HUES48 (cell line): Measurements from ENCODE around the gene TPD52L1.

Experiments used
- H3K27ac ChIP-seq: one replicate; pipeline ENCODE4 v1.7.0; 2013; ENCODE audit warnings: low read depth, low read length, inconsistent platforms
- H3K27me3 ChIP-seq: 2 replicates; pipeline ENCODE4 v1.6.1; 2013; ENCODE audit warnings: mild to moderate bottlenecking, low read length; ENCODE audit not compliant: control insufficient read depth, insufficient read depth
- H3K36me3 ChIP-seq: 2 replicates; pipeline ENCODE4 v1.6.1; 2013; ENCODE audit warnings: low read length; ENCODE audit not compliant: control insufficient read depth, insufficient read depth
- H3K4me1 ChIP-seq: 2 replicates; pipeline ENCODE4 v1.6.1; 2013; ENCODE audit warnings: mild to moderate bottlenecking, low read length; ENCODE audit not compliant: control insufficient read depth, insufficient read depth
- H3K4me3 ChIP-seq: 2 replicates; pipeline ENCODE4 v1.5.1; 2013; ENCODE audit warnings: mild to moderate bottlenecking, low read depth, low read length
- H3K9ac ChIP-seq: 2 replicates; pipeline ENCODE4 v1.6.1; 2013; ENCODE audit warnings: mild to moderate bottlenecking, low read depth, low read length, moderate library complexity
- H3K9me3 ChIP-seq: 2 replicates; pipeline ENCODE4 v1.6.1; 2013; ENCODE audit warnings: low read length; ENCODE audit not compliant: control insufficient read depth, insufficient read depth

Gene TPD52L1

DNA sequence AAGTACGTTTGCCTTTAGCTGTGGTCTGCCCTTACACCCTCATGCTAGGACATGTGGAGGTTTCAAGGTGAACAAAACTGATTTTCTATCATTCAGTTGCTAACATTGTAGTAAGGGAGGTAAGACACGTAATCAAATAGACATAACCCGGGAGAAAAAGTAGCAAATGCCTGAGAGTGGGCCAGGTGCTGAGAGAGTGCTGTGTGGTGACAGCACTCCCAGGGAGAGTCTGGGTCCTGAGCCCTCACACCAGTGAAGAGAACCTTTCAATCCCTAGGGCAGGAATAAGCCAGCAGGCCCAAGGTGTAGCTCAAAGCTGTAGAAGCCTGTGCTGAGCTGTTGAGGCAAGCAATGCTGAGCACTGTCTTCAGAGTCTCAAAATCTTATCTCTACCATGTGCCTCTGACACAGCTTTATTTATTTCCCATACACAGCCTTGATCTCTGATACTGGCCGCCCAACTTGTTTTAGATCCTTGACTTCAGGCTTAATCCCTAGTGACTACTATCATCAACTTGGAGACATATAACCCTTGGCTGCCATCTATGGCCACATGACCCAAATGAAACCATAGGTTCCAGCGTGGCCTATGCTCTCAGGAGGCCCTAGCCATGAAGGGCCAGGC, 55.2 kb downstream of the TPD52L1 start:
- Histone ChIP-seq H3K4me3 (no peak overlapping the region), H3K9ac (no peak overlapping the region), H3K27ac (no peak overlapping the region), H3K27me3 (no peaks in the 10 kb centered on the region), H3K9me3 (no peaks in the 10 kb centered on the region), H3K4me1 (peaks cover 1% of the 10 kb centered on the region; the same call in 1 of the 2 replicates), H3K36me3 (no peaks in the 10 kb centered on the region)

DNA sequence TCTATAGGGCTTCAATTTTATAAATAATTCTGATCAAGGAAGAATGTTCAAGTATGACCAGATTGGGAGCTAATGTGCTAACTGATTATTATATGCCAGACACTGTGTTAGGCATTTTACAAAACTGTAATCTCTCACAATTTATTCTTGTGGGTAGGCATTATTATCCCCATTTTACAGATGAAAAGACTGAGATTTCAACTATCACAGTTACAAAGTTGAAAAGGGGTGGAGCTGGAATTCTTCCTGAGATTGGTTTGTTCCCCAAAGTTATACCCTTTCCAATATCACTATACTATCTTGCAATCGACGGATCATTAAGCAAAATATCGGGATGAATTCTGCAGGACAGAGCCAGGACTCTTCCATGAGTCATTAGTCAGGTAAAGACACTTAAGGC, 57.1 kb downstream of the TPD52L1 start:
- Histone ChIP-seq H3K27me3 (no peaks in the 10 kb centered on the region), H3K36me3 (no peaks in the 10 kb centered on the region), H3K4me3 (no peak overlapping the region), H3K9me3 (no peaks in the 10 kb centered on the region), H3K27ac (no peak overlapping the region), H3K9ac (no peak overlapping the region), H3K4me1 (no peaks in the 10 kb centered on the region)

DNA sequence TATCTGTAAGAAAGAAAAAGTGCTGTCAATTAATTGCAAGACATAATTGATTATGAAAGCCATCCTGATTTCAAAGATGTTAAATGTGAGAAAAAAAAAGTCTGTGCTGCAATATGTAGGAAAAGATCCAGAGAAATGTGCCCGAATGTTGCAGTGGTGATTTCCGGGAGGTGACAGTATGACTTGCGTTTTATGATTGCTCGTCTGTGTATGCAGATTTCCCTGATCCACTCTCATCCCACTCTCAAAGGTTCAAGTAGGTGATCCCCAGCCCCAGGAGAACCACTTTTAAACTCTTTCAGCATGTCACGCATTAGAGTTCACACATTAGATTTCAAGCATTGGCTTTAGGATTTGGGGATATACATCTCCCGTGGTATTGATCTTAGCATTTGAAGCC, 57.8 kb downstream of the TPD52L1 start:
- Histone ChIP-seq H3K9ac (no peak overlapping the region), H3K4me3 (no peak overlapping the region), H3K4me1 (no peaks in the 10 kb centered on the region), H3K27ac (no peak overlapping the region), H3K36me3 (no peaks in the 10 kb centered on the region), H3K27me3 (no peaks in the 10 kb centered on the region), H3K9me3 (no peaks in the 10 kb centered on the region)

DNA sequence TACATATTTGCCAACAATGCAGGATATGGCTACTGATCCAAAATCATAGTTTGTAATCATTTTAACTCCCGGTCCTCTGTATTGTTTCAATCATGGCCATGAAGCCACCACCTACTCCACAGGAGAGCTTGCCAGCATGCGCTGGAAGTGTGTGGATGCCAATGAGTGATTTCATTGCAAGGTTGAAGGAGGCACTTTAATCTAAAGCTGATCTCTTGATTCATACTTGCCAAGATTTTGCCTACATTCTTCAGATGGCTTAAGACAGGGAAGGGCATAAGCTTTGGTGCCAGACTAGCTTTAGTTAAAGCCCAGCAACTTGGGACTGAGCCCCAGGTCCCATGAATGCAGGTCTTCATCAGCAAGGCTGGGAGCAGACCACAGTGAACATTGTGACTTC, 58.8 kb downstream of the TPD52L1 start:
- no peaks in the 10 kb centered on the region for H3K36me3 ChIP-seq
- H3K4me1 ChIP-seq, result no peaks in the 10 kb centered on the region

DNA sequence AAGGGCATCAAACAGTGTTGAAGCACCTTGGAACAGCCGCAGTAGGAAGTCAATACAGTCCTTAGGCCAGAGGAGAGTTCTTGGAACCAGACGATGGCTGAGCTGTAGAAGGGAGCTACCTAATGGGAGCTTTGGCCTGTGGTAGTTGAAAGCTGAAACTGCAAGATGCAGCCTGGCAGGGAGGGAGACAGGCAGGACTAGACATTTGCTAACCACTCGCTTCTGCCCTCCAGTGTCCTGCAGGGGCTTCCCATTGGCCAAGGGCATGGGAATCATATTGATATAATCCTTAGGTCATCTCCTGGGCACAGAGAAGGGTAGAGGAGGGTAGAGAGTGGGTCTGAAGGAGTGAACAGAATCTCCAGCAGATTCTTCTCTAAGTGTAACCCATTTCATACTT, 60.4 kb downstream of the TPD52L1 start:
- Histone ChIP-seq H3K27me3 (no peaks in the 10 kb centered on the region), H3K4me1 (no peaks in the 10 kb centered on the region), H3K9me3 (no peaks in the 10 kb centered on the region), H3K36me3 (no peaks in the 10 kb centered on the region), H3K4me3 (no peak overlapping the region), H3K9ac (no peak overlapping the region), H3K27ac (no peak overlapping the region)

More for the DNA sequence above, 58.8 kb downstream of the TPD52L1 start:
- Histone ChIP-seq H3K27me3 (no peaks in the 10 kb centered on the region), H3K27ac (no peak overlapping the region), H3K9ac (no peak overlapping the region), H3K4me3 (no peak overlapping the region), H3K9me3 (no peaks in the 10 kb centered on the region)

DNA sequence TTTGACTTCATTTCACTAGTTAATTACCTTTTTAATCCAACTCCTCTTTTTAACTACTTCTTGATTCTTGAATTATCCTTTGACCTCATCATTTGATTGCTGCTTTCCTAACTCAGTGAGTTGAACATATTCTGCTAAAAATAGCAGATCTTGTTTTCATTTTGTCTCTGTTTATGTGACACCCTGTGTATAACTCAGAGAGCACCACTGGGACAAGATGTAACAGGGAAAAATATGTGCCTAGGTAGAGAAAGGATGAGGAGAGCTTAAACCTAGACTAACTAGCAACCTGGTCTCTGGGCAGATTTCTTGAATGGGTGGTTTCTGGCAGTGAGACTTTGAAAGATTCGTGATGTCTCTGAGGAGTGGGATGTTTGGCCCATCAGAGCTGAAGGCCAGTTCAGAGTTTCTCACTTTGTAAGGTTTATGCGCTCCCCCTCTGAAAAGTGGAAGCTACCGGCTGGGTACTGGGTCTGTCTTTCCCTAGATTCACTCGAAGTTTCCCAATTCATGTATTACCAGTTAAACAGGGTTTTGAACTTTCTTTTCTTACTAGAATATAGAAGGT, 61.8 kb downstream of the TPD52L1 start:
- H3K9ac ChIP-seq, result no peak overlapping the region
- H3K36me3 ChIP-seq, result no peaks in the 10 kb centered on the region
- no peaks in the 10 kb centered on the region for H3K27me3 ChIP-seq
- H3K27ac ChIP-seq, result no peak overlapping the region
- 0 out of 2 replicates have a peak, but pooled peaks cover 4% of the 10 kb centered on the region for H3K4me1 ChIP-seq
- H3K4me3 ChIP-seq, result no peak overlapping the region
- no peaks in the 10 kb centered on the region for H3K9me3 ChIP-seq

DNA sequence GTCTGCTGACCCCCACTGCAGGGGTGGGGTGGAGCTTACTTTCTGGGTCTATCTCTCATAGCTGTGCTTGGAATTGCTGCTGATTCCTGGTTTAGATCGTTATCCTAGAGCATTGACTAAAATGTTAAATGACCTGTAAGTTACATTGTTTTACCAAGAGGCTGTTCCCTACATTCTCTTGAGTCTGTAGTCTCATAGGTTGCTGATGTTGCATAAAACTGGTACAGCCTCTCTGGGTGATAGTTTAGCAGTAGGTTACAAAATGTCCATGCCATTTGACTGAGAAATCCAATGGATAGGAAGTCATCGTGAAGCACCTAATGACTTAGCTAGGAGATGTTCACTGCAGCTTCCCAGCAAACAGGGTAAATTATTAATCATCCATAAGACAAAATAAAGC, 62.4 kb downstream of the TPD52L1 start:
- Histone ChIP-seq H3K9ac (no peak overlapping the region), H3K27me3 (no peaks in the 10 kb centered on the region), H3K4me3 (no peak overlapping the region), H3K27ac (no peak overlapping the region), H3K4me1 (0 out of 2 replicates have a peak, but pooled peaks cover 4% of the 10 kb centered on the region), H3K36me3 (no peaks in the 10 kb centered on the region), H3K9me3 (no peaks in the 10 kb centered on the region)

DNA sequence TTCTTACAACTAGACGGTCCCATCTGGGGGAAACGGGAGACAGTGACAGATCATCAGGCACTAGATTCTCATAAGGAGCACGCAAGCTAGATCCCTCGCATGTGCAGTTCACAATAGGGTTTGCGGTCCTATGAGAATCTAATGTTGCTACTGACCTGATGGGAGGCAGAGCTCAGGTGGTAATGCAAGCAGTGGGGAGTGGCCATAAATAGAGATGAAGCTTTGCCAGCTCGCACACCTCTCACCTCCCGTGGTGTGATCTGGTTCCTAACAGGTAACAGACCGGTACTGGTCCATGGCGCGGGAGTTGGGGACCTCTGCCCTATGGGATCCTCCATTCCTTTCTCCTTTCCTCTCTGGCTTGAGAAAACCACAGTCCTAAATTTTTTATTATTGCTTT, 63.8 kb downstream of the TPD52L1 start:
- Histone ChIP-seq H3K4me1 (0 out of 2 replicates have a peak, but pooled peaks cover 4% of the 10 kb centered on the region), H3K9ac (no peak overlapping the region), H3K9me3 (no peaks in the 10 kb centered on the region), H3K36me3 (no peaks in the 10 kb centered on the region), H3K4me3 (no peak overlapping the region), H3K27me3 (no peaks in the 10 kb centered on the region), H3K27ac (no peak overlapping the region)

DNA sequence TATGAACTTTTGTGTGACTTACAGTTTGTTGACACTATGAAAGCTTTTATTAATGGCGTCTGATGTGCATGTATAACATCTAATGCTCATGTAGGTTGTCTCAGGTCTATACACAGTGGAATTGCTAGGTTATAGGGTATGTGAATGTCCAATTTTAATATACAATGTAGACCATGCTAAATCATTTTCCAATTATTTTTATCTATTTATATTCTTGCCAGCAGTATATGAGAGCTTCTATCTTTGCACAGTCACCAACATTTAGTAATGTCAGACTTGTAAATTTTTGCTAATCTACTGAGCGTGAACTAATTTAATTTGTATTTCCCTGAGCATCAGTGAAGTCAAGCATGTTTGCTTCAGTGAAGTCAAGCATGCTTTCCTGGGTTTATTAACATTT, 64.4 kb downstream of the TPD52L1 start:
- Histone ChIP-seq H3K9me3 (no peaks in the 10 kb centered on the region), H3K27me3 (no peaks in the 10 kb centered on the region), H3K4me3 (no peak overlapping the region), H3K27ac (no peak overlapping the region), H3K36me3 (no peaks in the 10 kb centered on the region), H3K4me1 (0 out of 2 replicates have a peak, but pooled peaks cover 4% of the 10 kb centered on the region), H3K9ac (no peak overlapping the region)

DNA sequence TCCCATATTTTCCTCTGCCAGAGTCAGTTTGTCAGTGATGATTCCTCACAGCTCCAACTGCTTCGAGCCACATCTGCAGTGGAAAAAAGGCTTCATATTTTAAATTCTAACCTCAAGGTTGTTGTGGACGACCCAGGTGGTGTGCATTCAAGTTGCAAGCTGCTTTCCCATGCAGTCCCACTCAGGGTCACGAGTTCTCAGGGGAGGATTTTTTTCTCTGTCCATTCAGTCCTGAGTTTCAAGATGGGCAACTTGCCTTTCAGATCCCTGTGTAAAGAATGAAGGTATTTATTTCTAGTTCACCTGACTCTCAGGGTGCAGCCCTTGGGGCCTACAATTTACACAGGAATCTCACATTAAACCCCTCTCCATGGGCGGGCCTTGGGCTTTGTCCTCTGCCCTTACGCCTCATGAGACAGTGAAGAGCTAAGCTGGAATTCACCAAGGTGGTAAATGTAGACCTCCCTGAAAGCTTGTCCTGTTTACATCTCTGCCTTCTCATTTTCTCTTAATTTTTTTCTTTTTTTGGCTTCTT, 65.9 kb downstream of the TPD52L1 start:
- 0 out of 2 replicates have a peak, but pooled peaks cover 8% of the 10 kb centered on the region for H3K4me1 ChIP-seq
- H3K27me3 ChIP-seq, result no peaks in the 10 kb centered on the region
- no peaks in the 10 kb centered on the region for H3K9me3 ChIP-seq
- H3K27ac ChIP-seq, result no peak overlapping the region
- H3K4me3 ChIP-seq, result no peak overlapping the region
- no peaks in the 10 kb centered on the region for H3K36me3 ChIP-seq
- no peak overlapping the region for H3K9ac ChIP-seq

DNA sequence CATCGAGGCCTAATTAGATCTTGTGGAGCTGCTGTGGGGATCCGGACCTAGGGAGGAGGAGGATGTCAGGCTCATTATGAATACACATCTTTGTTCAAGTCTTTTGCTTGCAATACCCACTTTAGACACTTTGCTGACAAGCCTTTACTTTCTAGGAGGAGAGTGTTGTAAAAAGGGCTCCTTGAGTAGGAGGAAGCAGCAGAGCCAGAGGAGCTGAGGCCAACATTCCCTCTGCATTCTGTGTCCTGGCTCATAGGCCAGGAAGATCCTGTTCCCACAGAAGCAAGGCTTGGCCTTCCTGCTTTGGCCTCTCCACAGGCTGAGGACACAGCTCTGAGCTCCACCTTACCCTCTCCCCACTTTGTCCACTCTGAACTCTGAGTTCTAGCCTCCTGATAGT, 67.1 kb downstream of the TPD52L1 start:
- Histone ChIP-seq H3K9me3 (no peaks in the 10 kb centered on the region), H3K27ac (no peak overlapping the region), H3K27me3 (no peaks in the 10 kb centered on the region), H3K36me3 (no peaks in the 10 kb centered on the region), H3K4me3 (no peak overlapping the region), H3K9ac (no peak overlapping the region), H3K4me1 (peaks cover 10% of the 10 kb centered on the region; the same call in 1 of the 2 replicates)
